GM21381 (cell line): ENCODE results near the gene NEK1.

Experiments
- ATAC-seq: cut with Tn5 transposase; IDR thresholded peaks from one replicate; pipeline ENCODE4 v1.9.1; 2021; ENCODE audit warnings: mild to moderate bottlenecking, moderate library complexity; ENCODE audit not compliant: unreplicated experiment

The NEK1 gene

GRCh38 chr4:169372791-169373190 lies 239.6 kb downstream of the NEK1 start:
- ATAC-seq: no peak

GRCh38 chr4:169369634-169370033 lies 242.7 kb downstream of the NEK1 start:
- no peak for ATAC-seq

DNA sequence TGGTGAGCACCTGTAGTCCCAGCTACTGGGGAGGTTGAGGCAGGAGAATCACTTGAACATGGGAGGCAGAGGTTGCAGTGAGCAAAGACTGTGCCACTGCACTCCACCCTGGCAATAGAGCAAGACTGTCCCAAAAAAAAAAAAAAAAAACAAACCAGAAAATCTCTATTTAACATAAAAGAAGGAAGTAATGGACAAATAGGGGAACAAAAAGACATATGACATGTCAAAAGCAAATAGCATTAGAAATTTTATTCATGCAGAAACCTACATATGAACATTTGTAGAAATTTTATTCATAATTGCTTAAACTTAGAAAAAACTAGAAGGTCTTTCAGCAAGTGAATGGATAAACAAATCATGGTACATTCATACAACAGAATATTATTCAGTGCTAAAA lies 244.6 kb downstream of the NEK1 start:
- no peak for ATAC-seq

- no peak for ATAC-seq
Observed at GRCh38 chr4:169366821-169367220, 245.6 kb downstream of the NEK1 start.

DNA sequence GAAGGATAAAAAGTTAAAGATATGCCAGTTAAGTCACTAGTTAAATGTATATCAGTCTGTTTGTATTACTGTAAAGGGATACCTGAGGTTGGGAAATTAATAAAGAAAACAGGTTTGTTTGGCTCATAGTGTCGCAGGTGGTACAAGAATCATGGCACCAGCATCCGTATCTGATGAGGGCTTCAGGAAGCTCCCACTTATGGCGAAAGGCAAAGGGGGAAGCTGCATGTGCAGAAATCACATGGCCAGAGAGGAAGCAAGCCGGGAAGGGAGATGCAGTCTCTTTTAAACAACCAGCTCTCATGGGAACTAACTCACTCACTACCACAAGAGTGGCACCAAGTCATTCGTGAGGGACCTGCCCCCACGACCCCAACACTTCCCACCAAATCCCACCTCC lies 249.8 kb downstream of the NEK1 start:
- ATAC-seq: no peak

DNA sequence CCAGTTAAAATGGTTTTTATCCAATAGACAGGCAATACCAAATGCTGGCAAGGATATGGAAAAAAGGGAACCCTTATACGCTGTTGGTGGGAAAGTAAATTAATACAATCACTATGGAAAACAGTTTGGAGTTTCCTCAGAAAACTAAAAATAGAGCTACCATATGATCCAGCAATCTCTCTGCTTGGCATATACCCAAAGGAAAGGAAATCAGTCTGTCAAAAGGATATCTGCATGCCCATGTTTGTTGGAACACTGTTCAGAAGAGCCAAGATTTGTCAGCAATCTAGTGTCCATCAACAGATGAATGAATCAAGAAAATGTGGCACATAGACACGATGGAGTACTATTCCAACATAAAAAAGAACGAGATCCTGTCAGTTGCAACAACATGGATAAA lies 250.6 kb downstream of the NEK1 start:
- ATAC-seq: no peak

DNA sequence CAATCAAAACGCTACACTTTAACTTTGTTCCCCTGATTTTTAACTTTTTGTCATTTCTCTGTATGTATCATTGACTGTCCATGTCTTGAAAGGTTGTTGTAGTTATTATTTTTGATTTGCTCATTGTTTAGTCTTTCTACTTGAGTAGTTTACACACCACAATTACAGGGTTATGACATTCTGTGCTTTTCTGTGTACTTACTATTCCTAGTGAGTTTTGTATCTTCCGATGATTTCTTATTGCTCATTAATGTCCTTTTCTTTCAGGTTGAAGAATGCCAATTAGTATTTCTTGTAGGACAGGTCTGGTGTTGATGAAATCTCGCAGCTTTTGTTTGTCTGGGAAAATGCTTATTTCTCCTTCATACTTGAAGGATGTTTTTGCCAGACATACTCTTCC lies 252.4 kb downstream of the NEK1 start:
- ATAC-seq: no peak

DNA sequence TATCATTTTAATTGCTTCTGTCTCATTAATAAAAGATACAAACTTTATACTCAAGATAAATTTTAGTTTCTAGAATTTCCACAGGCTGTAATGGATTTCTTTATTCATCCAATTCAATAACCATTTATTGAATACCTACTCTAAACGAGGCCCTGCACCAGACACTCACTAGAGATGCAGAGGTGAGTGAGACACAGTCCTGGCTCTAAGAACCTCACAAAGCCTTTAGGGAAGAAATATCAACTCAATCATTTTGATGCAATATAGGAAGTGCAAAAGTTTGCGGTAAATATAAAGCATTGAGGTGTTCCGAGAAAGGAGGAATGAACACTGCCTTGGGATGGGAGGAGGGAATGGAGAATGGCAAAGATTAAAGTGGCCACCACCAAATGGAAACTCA lies 260.0 kb downstream of the NEK1 start:
- ATAC-seq: no peak

DNA sequence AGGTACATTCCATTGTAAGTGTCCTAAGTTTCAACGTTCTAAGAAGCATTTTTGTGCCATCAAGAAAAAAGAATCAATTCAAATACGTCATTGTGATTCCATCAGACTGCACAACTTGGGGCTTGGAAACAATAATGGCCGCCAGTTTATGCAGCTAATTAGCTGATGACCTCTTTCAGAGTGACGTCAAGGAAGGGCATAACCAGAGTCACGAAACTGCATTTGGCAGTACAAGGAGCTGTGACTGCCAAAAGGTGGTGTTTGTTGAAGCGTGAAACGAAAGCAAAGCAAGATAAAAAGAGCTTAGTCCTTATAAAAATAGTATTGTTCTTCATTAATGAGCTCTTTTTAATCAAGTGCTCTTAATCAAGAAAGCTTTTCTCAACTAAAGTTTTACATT lies 260.5 kb downstream of the NEK1 start:
- ATAC-seq: no peak

- ATAC-seq: no peak
Observed at GRCh38 chr4:169348541-169348940, 263.8 kb downstream of the NEK1 start.

- ATAC-seq: no peak
Observed at GRCh38 chr4:169346840-169347239, 265.5 kb downstream of the NEK1 start.

GRCh38 chr4:169345316-169345721 lies 267.1 kb downstream of the NEK1 start:
- no peak for ATAC-seq
